ENCODE measurements around the gene SLCO3A1. TPM values are rescaled to one million over a fixed set of nuclear protein-coding genes. Genes with fewer than 3 reads are reported as not detected.

Gene SLCO3A1
- total RNA-seq, 1 experiment from 2014 or later, result 5.1 TPM

- TF ChIP-seq CEBPB (IDR thresholded peaks at IDR 0.05; ENCODE audit: low read depth) (no peak), YY1 (IDR thresholded peaks at IDR 0.05; ENCODE audit: extremely low read depth, insufficient replicate concordance, low read depth, low read length) (no peak), EZH2phosphoT487 (IDR thresholded peaks at IDR 0.05; ENCODE audit: borderline replicate concordance) (no peak), CTCF (IDR thresholded peaks at IDR 0.05 in 2 of 3, conservative IDR thresholded peaks at IDR 0.05 in 1 of 3; ENCODE audit: borderline replicate concordance in 1 of 3, insufficient read depth in 1 of 3, low read depth in 2 of 3, low read length in 2 of 3) (no peak), ZFX (IDR thresholded peaks at IDR 0.05) (no peak), MAX (IDR thresholded peaks at IDR 0.05) (no peak), CBX3 (IDR thresholded peaks at IDR 0.05; ENCODE audit: low read depth) (no peak), ZNF274 (IDR thresholded peaks at IDR 0.05; ENCODE audit: low read depth, low read length) (no peak), FOSL1 (IDR thresholded peaks at IDR 0.05; ENCODE audit: low read depth) (no peak), POLR2AphosphoS5 (IDR thresholded peaks at IDR 0.05; ENCODE audit: low read depth, low read length) (no peak), TCF7L2 (IDR thresholded peaks at IDR 0.05; ENCODE audit: borderline replicate concordance, extremely low read depth, insufficient read depth, insufficient read length) (no peak), POLR2A (IDR thresholded peaks at IDR 0.05; ENCODE audit: borderline replicate concordance, extremely low read depth, insufficient read depth, insufficient read length) (no peak), EZH2 (IDR thresholded peaks at IDR 0.05) (no peak)
- RAD21 ChIA-PET (ENCODE audit: low non-redundant PET in 1 of 2, low total read pairs in 2 of 2, uncharacterized antibody in 2 of 2, unreplicated experiment in 2 of 2), result no interaction called here
- Histone ChIP-seq H4K20me1 (ENCODE audit: insufficient read depth) (no peaks in the 10 kb centered on the region), H3K4me3 (replicated peaks in 1 of 2; ENCODE audit: low read depth in 1 of 2, low read length in 2 of 2) (no peak overlapping the region), H2AFZ (ENCODE audit: low read depth, low read length, poor library complexity, severe bottlenecking) (no peak overlapping the region), H3K79me2 (ENCODE audit: insufficient read depth, low read length) (no peaks in the 10 kb centered on the region), H3K9ac (ENCODE audit: low read length) (no peak overlapping the region), H3K4me1 (ENCODE audit: control insufficient read depth in 1 of 2, insufficient read depth in 2 of 2, low read length in 2 of 2) (no peaks in the 10 kb centered on the region), H3K9me2 (ENCODE audit: insufficient read depth) (no peaks in the 10 kb centered on the region), H3K27ac (ENCODE audit: low read depth, low read length) (no peak overlapping the region), H3K36me3 (ENCODE audit: control insufficient read depth in 1 of 2, insufficient read depth in 2 of 2, low read length in 2 of 2) (no peaks in the 10 kb centered on the region), H3K9me3 (ENCODE audit: control insufficient read depth in 1 of 2, insufficient read depth in 1 of 2, low read depth in 1 of 2, low read length in 2 of 2) (no peaks in the 10 kb centered on the region), H3K4me2 (ENCODE audit: low read length) (no peak overlapping the region), H3K27me3 (ENCODE audit: insufficient read depth, low read length) (no peaks in the 10 kb centered on the region)
- intact Hi-C loops (cut with micrococcal nuclease), result no loop called here
- DNase-seq (ENCODE audit: low read depth, low spot score) (no peak), ATAC-seq (no peak)
- POLR2A ChIA-PET, result no interaction called here
- CTCF ChIA-PET, result no interaction called here
- no TSS peak for BruUV-seq (replicated peaks)
Measured at GRCh38 chr15:92124657-92125010, 271.1 kb downstream of the SLCO3A1 start.

Measured in HCT116 (cell line).